T-helper 1 cell treated with Interleukin-12 subunit alpha and Interleukin-12 subunit beta and Interleukin-4 antibody, amounts not matched to agents 30 μg/mL and 1 μg/mL, for 36 hours (primary cell): Measurements from ENCODE around the gene TNRC6A.

Experiments used
- H3K27ac Mint-ChIP-seq: one replicate; pipeline ENCODE4 v1.8.0; 2021; ENCODE audit warnings: mild to moderate bottlenecking, mixed read lengths
- H3K27me3 Mint-ChIP-seq: one replicate; pipeline ENCODE4 v1.8.0; 2021; ENCODE audit warnings: low read depth, mixed read lengths
- H3K36me3 Mint-ChIP-seq: one replicate; pipeline ENCODE4 v1.8.0; 2021; ENCODE audit warnings: low read depth, mixed read lengths
- H3K4me1 Mint-ChIP-seq: one replicate; pipeline ENCODE4 v1.8.0; 2021; ENCODE audit warnings: low read depth, mixed read lengths
- H3K4me3 Mint-ChIP-seq: one replicate; pipeline ENCODE4 v1.8.0; 2021; ENCODE audit warnings: mild to moderate bottlenecking, moderate library complexity, mixed read lengths
- H3K9me3 Mint-ChIP-seq: one replicate; pipeline ENCODE4 v1.8.0; 2021; ENCODE audit warnings: mixed read lengths

TNRC6A gene

GRCh38 chr16:24729243-24729950 lies at the start of gene TNRC6A:
Gene TNRC6A (plus strand): TSS chr16:24729651. CDS start chr16:24729842, 191 bp downstream.
- Mint-ChIP-seq H3K27me3 (peaks cover 4% of the 10 kb centered on the region), H3K27ac (peak within 1 kb of the TSS; percentile 99), H3K36me3 (peaks cover 30% of the 10 kb centered on the region), H3K9me3 (no peaks in the 10 kb centered on the region), H3K4me3 (peak within 1 kb of the TSS; percentile 100), H3K4me1 (peaks cover 37% of the 10 kb centered on the region)

- no peaks in the 10 kb centered on the region for H3K4me1 Mint-ChIP-seq
- no peaks in the 10 kb centered on the region for H3K9me3 Mint-ChIP-seq
- H3K27ac Mint-ChIP-seq = no peak overlapping the region
- peaks cover 3% of the 10 kb centered on the region for H3K27me3 Mint-ChIP-seq
- H3K36me3 Mint-ChIP-seq = no peaks in the 10 kb centered on the region
- no peak overlapping the region for H3K4me3 Mint-ChIP-seq
These were observed 47.7 kb upstream of the TNRC6A start for GRCh38 chr16:24681793-24682192.

GRCh38 chr16:24683250-24683649 lies 46.2 kb upstream of the TNRC6A start:
- Mint-ChIP-seq H3K4me1 (no peaks in the 10 kb centered on the region), H3K9me3 (no peaks in the 10 kb centered on the region), H3K27ac (no peak overlapping the region), H3K36me3 (no peaks in the 10 kb centered on the region), H3K27me3 (no peaks in the 10 kb centered on the region), H3K4me3 (no peak overlapping the region)

- Mint-ChIP-seq H3K27me3 (no peaks in the 10 kb centered on the region), H3K27ac (no peak overlapping the region), H3K4me3 (no peak overlapping the region), H3K9me3 (no peaks in the 10 kb centered on the region), H3K36me3 (no peaks in the 10 kb centered on the region), H3K4me1 (no peaks in the 10 kb centered on the region)
These were observed 45.5 kb upstream of the TNRC6A start for GRCh38 chr16:24683847-24684493.

- no peaks in the 10 kb centered on the region for H3K27me3 Mint-ChIP-seq
- no peak overlapping the region for H3K27ac Mint-ChIP-seq
- no peaks in the 10 kb centered on the region for H3K36me3 Mint-ChIP-seq
- no peaks in the 10 kb centered on the region for H3K4me1 Mint-ChIP-seq
- no peak overlapping the region for H3K4me3 Mint-ChIP-seq
- no peaks in the 10 kb centered on the region for H3K9me3 Mint-ChIP-seq
These were observed 43.7 kb upstream of the TNRC6A start for GRCh38 chr16:24685539-24686432.

- Mint-ChIP-seq H3K4me3 (no peak overlapping the region), H3K27ac (no peak overlapping the region), H3K4me1 (no peaks in the 10 kb centered on the region), H3K9me3 (no peaks in the 10 kb centered on the region), H3K36me3 (no peaks in the 10 kb centered on the region), H3K27me3 (no peaks in the 10 kb centered on the region)
These were observed 42.8 kb upstream of the TNRC6A start for GRCh38 chr16:24686678-24687077.

GRCh38 chr16:24688359-24688758 lies 41.1 kb upstream of the TNRC6A start:
- H3K27me3 Mint-ChIP-seq = no peaks in the 10 kb centered on the region
- no peaks in the 10 kb centered on the region for H3K9me3 Mint-ChIP-seq
- no peak overlapping the region for H3K27ac Mint-ChIP-seq
- H3K36me3 Mint-ChIP-seq = no peaks in the 10 kb centered on the region
- no peaks in the 10 kb centered on the region for H3K4me1 Mint-ChIP-seq
- H3K4me3 Mint-ChIP-seq = no peak overlapping the region

GRCh38 chr16:24689128-24689527 lies 40.3 kb upstream of the TNRC6A start:
- Mint-ChIP-seq H3K4me1 (no peaks in the 10 kb centered on the region), H3K27me3 (no peaks in the 10 kb centered on the region), H3K36me3 (no peaks in the 10 kb centered on the region), H3K4me3 (no peak overlapping the region), H3K9me3 (no peaks in the 10 kb centered on the region), H3K27ac (no peak overlapping the region)

GRCh38 chr16:24692854-24693253 lies 36.6 kb upstream of the TNRC6A start:
- Mint-ChIP-seq H3K9me3 (no peaks in the 10 kb centered on the region), H3K27ac (no peak overlapping the region), H3K27me3 (no peaks in the 10 kb centered on the region), H3K4me3 (no peak overlapping the region), H3K36me3 (no peaks in the 10 kb centered on the region), H3K4me1 (no peaks in the 10 kb centered on the region)

- no peak overlapping the region for H3K4me3 Mint-ChIP-seq
- no peaks in the 10 kb centered on the region for H3K9me3 Mint-ChIP-seq
- H3K27me3 Mint-ChIP-seq = no peaks in the 10 kb centered on the region
- H3K36me3 Mint-ChIP-seq = no peaks in the 10 kb centered on the region
- H3K4me1 Mint-ChIP-seq = no peaks in the 10 kb centered on the region
- no peak overlapping the region for H3K27ac Mint-ChIP-seq
These were observed 34.5 kb upstream of the TNRC6A start for GRCh38 chr16:24694931-24695330.

- Mint-ChIP-seq H3K4me3 (no peak overlapping the region), H3K9me3 (no peaks in the 10 kb centered on the region), H3K27ac (no peak overlapping the region), H3K4me1 (no peaks in the 10 kb centered on the region), H3K36me3 (no peaks in the 10 kb centered on the region), H3K27me3 (peaks cover 1% of the 10 kb centered on the region)
These were observed 32.8 kb upstream of the TNRC6A start for GRCh38 chr16:24696699-24697098.

- peaks cover 4% of the 10 kb centered on the region for H3K27me3 Mint-ChIP-seq
- no peak overlapping the region for H3K4me3 Mint-ChIP-seq
- no peak overlapping the region for H3K27ac Mint-ChIP-seq
- no peaks in the 10 kb centered on the region for H3K36me3 Mint-ChIP-seq
- no peaks in the 10 kb centered on the region for H3K4me1 Mint-ChIP-seq
- H3K9me3 Mint-ChIP-seq = no peaks in the 10 kb centered on the region
These were observed 31.1 kb upstream of the TNRC6A start for GRCh38 chr16:24698308-24698707.

- Mint-ChIP-seq H3K9me3 (no peaks in the 10 kb centered on the region), H3K27ac (no peak overlapping the region), H3K27me3 (peaks cover 4% of the 10 kb centered on the region), H3K4me1 (no peaks in the 10 kb centered on the region), H3K36me3 (no peaks in the 10 kb centered on the region), H3K4me3 (no peak overlapping the region)
These were observed 30.2 kb upstream of the TNRC6A start for GRCh38 chr16:24699151-24699723.

- no peak overlapping the region for H3K27ac Mint-ChIP-seq
- peaks cover 4% of the 10 kb centered on the region for H3K27me3 Mint-ChIP-seq
- H3K9me3 Mint-ChIP-seq = no peaks in the 10 kb centered on the region
- no peaks in the 10 kb centered on the region for H3K36me3 Mint-ChIP-seq
- no peaks in the 10 kb centered on the region for H3K4me1 Mint-ChIP-seq
- no peak overlapping the region for H3K4me3 Mint-ChIP-seq
These were observed 28.7 kb upstream of the TNRC6A start for GRCh38 chr16:24700549-24701392.
